Muscle of leg (tissue), 11 donors: ENCODE measurements around the gene C1QL1. TPM values are rescaled to one million over a fixed set of nuclear protein-coding genes. Genes with fewer than 3 reads are reported as not detected.

Source experiments
- DNase-seq: peaks from one replicate; pipeline ENCODE4 v3.0.0; 2013
- H3K27ac ChIP-seq: one replicate; pipeline ENCODE4 v1.5.1; 2013; ENCODE audit warnings: mild to moderate bottlenecking, low read length, control low read depth
- H3K27me3 ChIP-seq: one replicate; pipeline ENCODE4 v1.6.1; 2013; ENCODE audit warnings: low read length; ENCODE audit not compliant: control insufficient read depth, insufficient read depth
- H3K36me3 ChIP-seq: one replicate; pipeline ENCODE4 v1.6.1; 2013; ENCODE audit warnings: low read length; ENCODE audit not compliant: control insufficient read depth, insufficient read depth
- H3K4me1 ChIP-seq: one replicate; pipeline ENCODE4 v1.6.1; 2013; ENCODE audit warnings: low read length; ENCODE audit not compliant: control insufficient read depth, insufficient read depth
- H3K4me3 ChIP-seq: one replicate; pipeline ENCODE4 v1.5.1; 2013; ENCODE audit warnings: low read length, control low read depth
- H3K9me3 ChIP-seq: replicated peaks from 2 replicates; pipeline ENCODE4 v1.6.1; 2013; ENCODE audit warnings: low read depth, low read length; ENCODE audit not compliant: control insufficient read depth
- WGBS: methylation state at CpG from one replicate; pipeline ENCODE4 v1.1.5; 2013; ENCODE audit warnings: missing lambda C conversion rate; ENCODE audit not compliant: insufficient coverage; 5-methylcytosine and 5-hydroxymethylcytosine counted together
- polyA plus RNA-seq, 8 donors: library from polyadenylated mRNA; unstranded; fragments of 120-200 nt; gene quantifications; one replicate each; pipeline versions ENCODE4 v1.2.1 to v1.2.3, GENCODE V29; 2013; ENCODE audit warnings: inconsistent platforms in 1 of 8, low replicate concordance in 1 of 8; ENCODE audit not compliant: insufficient read length in 8 of 8, insufficient read depth in 1 of 8
- total RNA-seq: library from RNA; stranded (reverse); fragments of 120-200 nt; gene quantifications from one replicate; pipeline ENCODE4 v1.2.4, GENCODE V29; 2013

C1QL1 gene
- total and polyA plus RNA-seq, 9 donors: 0.82 to 11.1 (median 2.5) TPM

- Histone ChIP-seq H3K36me3 (no peaks in the 10 kb centered on the region), H3K27me3 (peaks cover 2% of the 10 kb centered on the region), H3K27ac (no peak overlapping the region), H3K9me3 (no peaks in the 10 kb centered on the region), H3K4me1 (peaks cover 6% of the 10 kb centered on the region), H3K4me3 (no peak overlapping the region)
- WGBS: no CpG with 5 or more reads among the region's 2 CpGs
- no peak for DNase-seq
These were observed 37.6 kb upstream of the C1QL1 start for GRCh38 chr17:45005700-45006099.

DNA sequence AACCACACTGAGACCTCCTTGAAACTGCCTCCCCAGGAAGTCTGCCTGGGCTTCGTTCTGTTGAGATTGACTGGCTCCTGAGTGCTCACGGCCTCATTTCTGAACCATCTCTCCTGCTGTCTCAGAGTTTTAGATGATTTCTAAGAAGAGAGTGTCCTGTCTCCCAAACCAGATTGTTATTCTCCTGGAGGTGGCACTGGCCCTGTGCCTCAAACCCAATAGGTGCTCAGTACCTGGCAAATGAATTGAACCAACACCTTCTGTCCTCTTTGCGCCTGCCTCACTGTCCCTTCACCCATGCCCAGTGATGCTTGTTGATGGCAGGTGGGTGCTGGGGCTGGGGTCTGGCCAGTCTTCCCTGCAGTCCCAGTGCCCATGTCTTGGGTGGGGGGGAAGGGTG, 36.3 kb upstream of the C1QL1 start:
- Histone ChIP-seq H3K4me1 (peaks cover 6% of the 10 kb centered on the region), H3K27ac (no peak overlapping the region), H3K4me3 (no peak overlapping the region), H3K27me3 (peaks cover 2% of the 10 kb centered on the region), H3K36me3 (no peaks in the 10 kb centered on the region), H3K9me3 (peaks cover 5% of the 10 kb centered on the region)
- WGBS: no CpG with 5 or more reads among the region's 3 CpGs
- no peak for DNase-seq

- Histone ChIP-seq H3K27ac (no peak overlapping the region), H3K27me3 (peaks cover 2% of the 10 kb centered on the region), H3K4me1 (peaks cover 6% of the 10 kb centered on the region), H3K9me3 (peaks cover 8% of the 10 kb centered on the region), H3K36me3 (no peaks in the 10 kb centered on the region), H3K4me3 (no peak overlapping the region)
- 28% methylated on average over 5 of the region's 8 CpGs for WGBS
- DNase-seq: no peak
These were observed 35.8 kb upstream of the C1QL1 start for GRCh38 chr17:45003877-45004276.

GRCh38 chr17:45001310-45001709, 33.2 kb upstream of the C1QL1 start:
- whole genome bisulfite sequencing: 89% methylated on average over 3 of the region's 3 CpGs
- peaks cover 8% of the 10 kb centered on the region for H3K9me3 ChIP-seq
- no peak overlapping the region for H3K27ac ChIP-seq

GRCh38 chr17:44999433-44999832, 31.3 kb upstream of the C1QL1 start:
- Histone ChIP-seq H3K9me3 (peaks cover 8% of the 10 kb centered on the region), H3K36me3 (no peaks in the 10 kb centered on the region), H3K4me3 (no peak overlapping the region), H3K27me3 (no peaks in the 10 kb centered on the region), H3K27ac (no peak overlapping the region), H3K4me1 (peaks cover 38% of the 10 kb centered on the region)
- DNase-seq: no peak
- no CpG with 5 or more reads among the region's 3 CpGs for WGBS

More at GRCh38 chr17:45001310-45001709, 33.2 kb upstream of the C1QL1 start:
- Histone ChIP-seq H3K36me3 (no peaks in the 10 kb centered on the region), H3K27me3 (no peaks in the 10 kb centered on the region), H3K4me3 (no peak overlapping the region), H3K4me1 (peaks cover 23% of the 10 kb centered on the region)
- no peak for DNase-seq

GRCh38 chr17:44998646-44999045, 30.5 kb upstream of the C1QL1 start:
- H3K4me3 ChIP-seq: no peak overlapping the region
- H3K27ac ChIP-seq: no peak overlapping the region
- no peak for DNase-seq
- no peaks in the 10 kb centered on the region for H3K27me3 ChIP-seq
- H3K4me1 ChIP-seq: peaks cover 38% of the 10 kb centered on the region
- H3K36me3 ChIP-seq: no peaks in the 10 kb centered on the region
- H3K9me3 ChIP-seq: peaks cover 8% of the 10 kb centered on the region

DNA sequence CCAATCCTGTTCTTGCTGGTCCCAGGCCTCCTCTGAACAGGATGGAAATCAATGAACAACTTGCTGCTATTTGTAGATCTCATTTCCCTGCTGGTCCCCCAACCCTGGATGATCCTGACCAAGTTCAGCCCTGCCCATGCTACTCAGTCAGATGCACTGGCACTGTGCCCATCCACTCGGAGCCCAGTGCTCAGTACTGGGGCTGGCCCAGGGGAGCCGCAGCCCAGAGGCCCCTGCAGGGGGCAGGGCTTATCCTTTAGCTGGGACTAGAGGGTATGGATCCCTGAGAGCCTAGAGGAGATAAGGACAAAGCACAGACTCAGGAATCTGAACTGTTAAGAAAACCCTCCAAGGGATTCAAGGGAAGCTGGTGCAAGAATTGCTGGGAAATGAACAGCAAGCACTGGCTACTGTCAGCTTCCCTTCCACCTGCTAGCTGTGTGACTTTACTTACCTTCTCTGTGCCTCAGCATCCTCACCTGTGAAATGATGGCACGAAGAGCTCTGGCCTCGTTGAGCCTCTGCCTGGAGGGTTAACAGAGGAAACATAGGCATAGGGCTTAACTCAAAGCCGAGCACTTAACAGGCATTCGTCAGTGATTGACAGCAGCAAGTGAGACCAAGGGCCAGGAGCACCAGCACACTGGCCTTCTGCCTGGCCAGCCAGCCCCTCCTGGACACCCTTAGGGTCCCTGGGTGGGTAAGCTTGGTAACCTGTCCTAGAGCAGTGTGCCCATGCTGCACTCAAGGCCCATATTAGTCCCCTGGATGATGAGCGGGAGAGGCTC, 29.8 kb upstream of the C1QL1 start:
- peak; percentile 74 for DNase-seq
- H3K9me3 ChIP-seq: peaks cover 8% of the 10 kb centered on the region
- no peak overlapping the region for H3K4me3 ChIP-seq
- H3K27me3 ChIP-seq: no peaks in the 10 kb centered on the region
- H3K27ac ChIP-seq: peak overlapping the region; percentile 71
- no peaks in the 10 kb centered on the region for H3K36me3 ChIP-seq
- H3K4me1 ChIP-seq: peaks cover 38% of the 10 kb centered on the region
- 42% methylated on average over 5 of the region's 7 CpGs for WGBS

DNA sequence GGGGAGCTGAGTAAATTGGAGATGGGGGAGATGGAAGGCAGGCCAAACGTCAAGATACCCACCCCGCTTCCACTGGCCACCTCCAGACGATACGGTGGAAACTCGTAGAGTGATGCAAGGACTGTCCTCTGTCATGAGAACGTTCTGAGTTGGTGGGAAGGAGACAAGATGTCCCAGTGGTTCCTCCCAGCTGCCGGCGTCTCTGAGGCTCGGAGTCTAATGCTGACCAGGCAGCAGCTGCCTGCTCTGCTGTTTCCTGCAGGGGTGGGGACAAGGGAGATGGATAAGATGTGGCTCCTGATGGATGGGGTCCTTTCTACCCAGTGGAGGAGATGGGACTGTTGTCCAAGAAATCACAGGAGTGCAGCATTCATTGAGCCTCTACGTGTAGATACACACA, 28.2 kb upstream of the C1QL1 start:
- WGBS: 55% methylated on average over 5 of the region's 10 CpGs
- no peak for DNase-seq

GRCh38 chr17:44995436-44996001, 27.4 kb upstream of the C1QL1 start:
- WGBS: 26% methylated on average over 9 of the region's 11 CpGs
- DNase-seq: peak; percentile 68
- peaks cover 8% of the 10 kb centered on the region for H3K9me3 ChIP-seq
- peak overlapping the region; percentile 63 for H3K27ac ChIP-seq
- peaks cover 2% of the 10 kb centered on the region for H3K27me3 ChIP-seq
- no peak overlapping the region for H3K4me3 ChIP-seq
- peaks cover 38% of the 10 kb centered on the region for H3K4me1 ChIP-seq
- H3K36me3 ChIP-seq: no peaks in the 10 kb centered on the region

More for the DNA sequence above, 28.2 kb upstream of the C1QL1 start:
- Histone ChIP-seq H3K27me3 (peaks cover 2% of the 10 kb centered on the region), H3K36me3 (no peaks in the 10 kb centered on the region), H3K4me1 (peaks cover 38% of the 10 kb centered on the region), H3K4me3 (no peak overlapping the region), H3K27ac (peak overlapping the region; percentile 63), H3K9me3 (peaks cover 8% of the 10 kb centered on the region)

GRCh38 chr17:44992242-44992939, 24.3 kb upstream of the C1QL1 start:
- Histone ChIP-seq H3K4me3 (no peak overlapping the region), H3K27ac (no peak overlapping the region), H3K36me3 (no peaks in the 10 kb centered on the region), H3K9me3 (no peaks in the 10 kb centered on the region), H3K27me3 (peaks cover 25% of the 10 kb centered on the region), H3K4me1 (peaks cover 36% of the 10 kb centered on the region)
- WGBS: 79% methylated on average over 4 of the region's 5 CpGs
- no peak for DNase-seq
